SKM-1 treated with dmso at 0.1 percent for 144 hours (cell line): ENCODE results near the gene RBM20.

Experiments
- DNase-seq: peaks from one replicate; lab custom pipeline; 2025; ENCODE audit not compliant: unreplicated experiment; lab: John Stamatoyannopoulos, UW

Gene RBM20

GRCh38 chr10:110827875-110828274, 183.7 kb downstream of the RBM20 start:
- no peak for DNase-seq

GRCh38 chr10:110828525-110828924, 184.4 kb downstream of the RBM20 start:
- DNase-seq: no peak

GRCh38 chr10:110829721-110830410, 185.7 kb downstream of the RBM20 start:
- no peak for DNase-seq

- DNase-seq: no peak
Observed at GRCh38 chr10:110833234-110833940, 189.3 kb downstream of the RBM20 start.

GRCh38 chr10:110833941-110834628, 189.9 kb downstream of the RBM20 start:
- no peak for DNase-seq

GRCh38 chr10:110834629-110835301, 190.6 kb downstream of the RBM20 start:
- no peak for DNase-seq

- DNase-seq: no peak
Observed at GRCh38 chr10:110835841-110836240, 191.7 kb downstream of the RBM20 start.

- no peak for DNase-seq
Observed at GRCh38 chr10:110836706-110837105, 192.6 kb downstream of the RBM20 start.

- DNase-seq: no peak
Observed at GRCh38 chr10:110837418-110838171, 193.5 kb downstream of the RBM20 start.

GRCh38 chr10:110840225-110840922, 196.2 kb downstream of the RBM20 start:
- no peak for DNase-seq

GRCh38 chr10:110840923-110841428, 196.8 kb downstream of the RBM20 start:
- no peak for DNase-seq

- no peak for DNase-seq
Observed at GRCh38 chr10:110841767-110842267, 197.7 kb downstream of the RBM20 start.

GRCh38 chr10:110842326-110842904, 198.3 kb downstream of the RBM20 start:
- no peak for DNase-seq

GRCh38 chr10:110843031-110843430, 198.9 kb downstream of the RBM20 start:
- DNase-seq: peak; percentile 66

GRCh38 chr10:110843796-110844616, 199.9 kb downstream of the RBM20 start:
- no peak for DNase-seq

- DNase-seq: no peak
Observed at GRCh38 chr10:110844617-110844881, 200.4 kb downstream of the RBM20 start.

- DNase-seq: no peak
Observed at GRCh38 chr10:110845192-110845755, 201.1 kb downstream of the RBM20 start.
